ENCODE results near the gene VMP1. TPM values are rescaled to one million over a fixed set of nuclear protein-coding genes. Genes with fewer than 3 reads are reported as not detected.

Gene VMP1
- total RNA-seq, 2 experiments from 2014 or later = 73.6 to 81.1 TPM

DNA sequence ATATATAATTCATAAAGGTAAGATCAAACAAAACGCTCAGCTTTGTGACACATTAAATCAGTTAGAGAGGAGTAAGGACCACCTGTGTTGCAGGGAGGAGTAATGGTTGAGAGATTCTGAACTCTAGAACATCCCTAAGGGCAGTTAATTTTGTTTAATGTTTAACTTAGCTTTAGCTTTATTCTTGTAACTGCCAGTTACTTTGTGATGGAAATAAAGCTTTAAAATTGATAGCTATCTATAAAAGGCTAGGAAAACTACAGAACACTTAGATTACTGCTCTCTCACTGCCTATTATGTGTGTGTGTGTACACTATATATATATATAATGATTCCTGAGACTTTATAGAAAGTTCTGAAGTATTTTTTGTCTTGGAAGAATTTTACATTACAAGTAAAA lies 38.0 kb upstream of the VMP1 start:
- no peak overlapping the region for H3K4me3 ChIP-seq (ENCODE audit: low read length)
- Mint-ChIP-seq H3K9me3 (no peaks in the 10 kb centered on the region), H3K27me3 (no peaks in the 10 kb centered on the region), H3K4me1 (ENCODE audit: low read depth) (peaks cover 8% of the 10 kb centered on the region), H3K27ac (peak overlapping the region; percentile 19), H3K36me3 (ENCODE audit: low read depth) (peaks cover 91% of the 10 kb centered on the region), H3K4me3 (no peak overlapping the region)
- ATAC-seq (ENCODE audit: poor library complexity) (no peak), DNase-seq (no peak)
- no peak overlapping the region for H3K27ac ChIP-seq (ENCODE audit: low read depth in 1 of 2, low read length in 2 of 2)
- ChIA-PET POLR2A (no interaction called here), CTCF (interaction anchor here (1.3 kb wide), 1 partner anchor 9 kb away, joined by 4 read pairs; no protein-coding TSS in a partner anchor)
- H3K4me1 ChIP-seq (ENCODE audit: insufficient read depth, low read length) = no peaks in the 10 kb centered on the region
- peaks cover 87% of the 10 kb centered on the region for H3K36me3 ChIP-seq (ENCODE audit: insufficient read depth, low read length)
- H3K9me3 ChIP-seq (ENCODE audit: control insufficient read depth in 1 of 2, insufficient read depth in 1 of 2, low read length in 2 of 2) = no peaks in the 10 kb centered on the region
- no peaks in the 10 kb centered on the region for H3K27me3 ChIP-seq (ENCODE audit: control insufficient read depth in 1 of 2, insufficient read depth in 2 of 2, low read length in 2 of 2)
- TF ChIP-seq, protein P1, sequence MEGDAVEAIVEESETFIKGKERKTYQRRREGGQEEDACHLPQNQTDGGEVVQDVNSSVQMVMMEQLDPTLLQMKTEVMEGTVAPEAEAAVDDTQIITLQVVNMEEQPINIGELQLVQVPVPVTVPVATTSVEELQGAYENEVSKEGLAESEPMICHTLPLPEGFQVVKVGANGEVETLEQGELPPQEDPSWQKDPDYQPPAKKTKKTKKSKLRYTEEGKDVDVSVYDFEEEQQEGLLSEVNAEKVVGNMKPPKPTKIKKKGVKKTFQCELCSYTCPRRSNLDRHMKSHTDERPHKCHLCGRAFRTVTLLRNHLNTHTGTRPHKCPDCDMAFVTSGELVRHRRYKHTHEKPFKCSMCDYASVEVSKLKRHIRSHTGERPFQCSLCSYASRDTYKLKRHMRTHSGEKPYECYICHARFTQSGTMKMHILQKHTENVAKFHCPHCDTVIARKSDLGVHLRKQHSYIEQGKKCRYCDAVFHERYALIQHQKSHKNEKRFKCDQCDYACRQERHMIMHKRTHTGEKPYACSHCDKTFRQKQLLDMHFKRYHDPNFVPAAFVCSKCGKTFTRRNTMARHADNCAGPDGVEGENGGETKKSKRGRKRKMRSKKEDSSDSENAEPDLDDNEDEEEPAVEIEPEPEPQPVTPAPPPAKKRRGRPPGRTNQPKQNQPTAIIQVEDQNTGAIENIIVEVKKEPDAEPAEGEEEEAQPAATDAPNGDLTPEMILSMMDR (IDR thresholded peaks at IDR 0.05) = no peak
- intact Hi-C loops (cut with DNase I, micrococcal nuclease) = no loop called here

DNA sequence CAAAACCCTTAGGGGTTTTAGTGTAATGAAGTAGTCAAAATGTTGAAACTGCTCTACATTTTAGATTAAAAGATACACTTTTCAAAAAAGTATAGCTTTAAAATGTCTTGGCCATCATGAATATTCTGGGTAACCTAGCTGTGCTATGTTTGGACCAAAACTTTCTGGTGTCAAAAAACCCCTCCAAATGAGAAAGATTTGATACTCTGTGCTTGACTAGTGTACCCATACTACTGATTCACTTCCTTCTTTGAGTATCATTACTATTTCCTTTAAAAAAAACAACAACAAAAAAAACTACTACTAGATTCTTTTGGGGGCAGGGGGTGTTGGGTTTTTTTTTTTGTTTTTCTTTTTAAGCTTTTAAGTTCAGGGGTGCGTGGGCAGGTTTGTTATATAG lies 37.5 kb upstream of the VMP1 start:
- H3K27me3 Mint-ChIP-seq = no peaks in the 10 kb centered on the region

DNA sequence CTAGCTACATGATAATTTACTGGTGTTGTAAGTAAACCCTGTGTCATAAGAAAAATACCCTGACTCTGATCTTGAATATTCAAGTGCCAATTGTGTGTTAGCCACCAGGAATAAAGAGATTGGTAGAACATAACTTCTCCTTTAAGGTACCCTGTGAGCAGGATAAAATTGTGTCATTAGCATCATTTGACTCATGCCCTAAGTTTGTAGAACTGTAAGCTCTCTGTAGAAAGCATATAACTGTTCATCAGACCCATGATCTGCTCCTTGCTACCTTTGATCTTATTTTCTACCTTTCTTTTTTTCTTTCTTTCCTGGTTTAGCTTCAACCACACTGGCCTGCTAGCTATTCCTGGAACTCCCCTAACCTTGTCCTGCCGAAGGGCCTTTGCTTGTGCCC lies 36.1 kb upstream of the VMP1 start:
- no peak overlapping the region for H3K4me3 ChIP-seq (ENCODE audit: low read length)
- TF ChIP-seq, protein P1 (IDR thresholded peaks at IDR 0.05) = no peak
- peaks cover 91% of the 10 kb centered on the region for H3K36me3 Mint-ChIP-seq (ENCODE audit: low read depth)
- H3K36me3 ChIP-seq (ENCODE audit: insufficient read depth, low read length) = peaks cover 89% of the 10 kb centered on the region
- H3K27ac ChIP-seq (ENCODE audit: low read depth in 1 of 2, low read length in 2 of 2) = no peak overlapping the region
- H3K4me3 Mint-ChIP-seq = no peak overlapping the region
- H3K9me3 ChIP-seq (ENCODE audit: control insufficient read depth in 1 of 2, insufficient read depth in 1 of 2, low read length in 2 of 2) = no peaks in the 10 kb centered on the region
- DNase-seq (no peak), ATAC-seq (ENCODE audit: poor library complexity) (no peak)
- H3K27me3 ChIP-seq (ENCODE audit: control insufficient read depth in 1 of 2, insufficient read depth in 2 of 2, low read length in 2 of 2) = no peaks in the 10 kb centered on the region
- H3K4me1 Mint-ChIP-seq (ENCODE audit: low read depth) = peaks cover 8% of the 10 kb centered on the region
- H3K4me1 ChIP-seq (ENCODE audit: insufficient read depth, low read length) = no peaks in the 10 kb centered on the region
- H3K9me3 Mint-ChIP-seq = no peaks in the 10 kb centered on the region
- CTCF ChIA-PET = no interaction called here
- peak overlapping the region; percentile 19 for H3K27ac Mint-ChIP-seq
- intact Hi-C loops (cut with DNase I, micrococcal nuclease) = no loop called here
- H3K27me3 Mint-ChIP-seq = no peaks in the 10 kb centered on the region
- POLR2A ChIA-PET = interaction anchor here (0.8 kb wide), 1 partner anchor 36 kb away, joined by 3 read pairs; the partner anchor contains the start of gene VMP1

More for the DNA sequence above, 37.5 kb upstream of the VMP1 start:
- Histone ChIP-seq H3K27ac (ENCODE audit: low read depth in 1 of 2, low read length in 2 of 2) (no peak overlapping the region), H3K9me3 (ENCODE audit: control insufficient read depth in 1 of 2, insufficient read depth in 1 of 2, low read length in 2 of 2) (no peaks in the 10 kb centered on the region), H3K4me3 (ENCODE audit: low read length) (no peak overlapping the region), H3K4me1 (ENCODE audit: insufficient read depth, low read length) (no peaks in the 10 kb centered on the region), H3K27me3 (ENCODE audit: control insufficient read depth in 1 of 2, insufficient read depth in 2 of 2, low read length in 2 of 2) (no peaks in the 10 kb centered on the region), H3K36me3 (ENCODE audit: insufficient read depth, low read length) (peaks cover 87% of the 10 kb centered on the region)
- no peak for ATAC-seq (ENCODE audit: poor library complexity)
- Mint-ChIP-seq H3K4me3 (no peak overlapping the region), H3K27ac (peak overlapping the region; percentile 19), H3K4me1 (ENCODE audit: low read depth) (peaks cover 8% of the 10 kb centered on the region), H3K9me3 (no peaks in the 10 kb centered on the region), H3K36me3 (ENCODE audit: low read depth) (peaks cover 91% of the 10 kb centered on the region)
- DNase-seq = no peak
- ChIA-PET POLR2A (interaction anchor here (1.0 kb wide), 1 partner anchor 105 kb away, joined by 3 read pairs; the partner anchor contains the start of gene DHX40), CTCF (interaction anchor here (1.3 kb wide), 1 partner anchor 10 kb away, joined by 4 read pairs; no protein-coding TSS in a partner anchor)
- TF ChIP-seq, protein P1 (IDR thresholded peaks at IDR 0.05) = no peak
- intact Hi-C loops (cut with DNase I, micrococcal nuclease) = no loop called here
